Posterior cingulate gyrus (tissue), 11 donors: Measurements from ENCODE around the gene HIPK3.
A peak's percentile ranks its signal among the peaks of the same experiment; 100 is the strongest.
"Not testable (repeated sequence)": the region's sequence is repeated elsewhere in the genome, so short reads cannot be mapped to it uniquely, and the experiment has no call there.

ENCODE experiments used
- DNase-seq, 10 donors: peaks; one replicate each; pipeline versions ENCODE4 v3.0.0 to v3.0.0-alpha.2; 2020 to 2021; ENCODE audit warnings: mixed read lengths in 3 of 10
- intact Hi-C: fragments of 100-400 bp; cut with DNase I; formaldehyde crosslinking; loops from one replicate; pipeline ENCODE4 v1.15.1; 2023

The HIPK3 gene

DNA sequence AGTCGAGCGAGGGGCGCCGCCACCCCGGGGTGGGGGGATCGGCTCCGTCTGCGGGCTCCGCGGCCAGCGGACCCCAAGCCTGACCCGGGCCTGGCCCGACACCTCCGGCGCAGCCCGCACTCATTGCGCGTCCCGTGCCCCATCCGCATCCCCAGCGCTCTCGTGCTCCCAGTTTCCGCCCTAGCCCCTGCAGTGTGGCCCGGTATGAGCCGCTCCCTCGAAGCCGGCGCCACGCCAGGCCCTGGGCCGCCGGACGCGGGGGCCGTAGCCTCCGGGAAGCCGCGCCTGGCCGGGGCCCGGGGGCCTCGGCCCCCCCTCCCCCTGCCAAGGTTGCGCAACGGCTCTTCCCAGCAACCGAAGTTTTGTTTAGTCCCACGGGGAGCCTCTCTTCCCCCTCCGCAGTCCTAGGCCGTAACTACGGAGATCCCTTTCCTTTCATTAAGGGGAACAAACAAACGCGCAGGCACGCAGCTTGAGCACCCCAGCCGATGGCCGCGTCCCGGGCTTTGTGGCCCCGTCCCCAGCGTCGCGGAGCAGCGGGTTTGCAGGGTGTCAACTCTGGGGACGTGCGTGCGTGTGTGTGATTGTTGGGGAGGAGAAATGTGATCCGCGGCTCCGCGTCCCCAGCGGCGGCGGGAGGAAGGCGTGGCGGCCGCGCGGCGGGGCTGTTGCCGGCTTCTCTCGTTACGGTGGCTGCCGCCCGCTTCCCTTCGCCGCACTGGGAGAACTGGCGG is 883 bp downstream of the HIPK3 start:
- DNase-seq = peak; percentile 54 to 94 (median 74)
- intact Hi-C loops = loop anchor here (2.0 to 5.0 kb wide), 2 partner anchors 97 to 221 kb away; partner anchors contain the start of genes CSTF3 and TCP11L1

DNA sequence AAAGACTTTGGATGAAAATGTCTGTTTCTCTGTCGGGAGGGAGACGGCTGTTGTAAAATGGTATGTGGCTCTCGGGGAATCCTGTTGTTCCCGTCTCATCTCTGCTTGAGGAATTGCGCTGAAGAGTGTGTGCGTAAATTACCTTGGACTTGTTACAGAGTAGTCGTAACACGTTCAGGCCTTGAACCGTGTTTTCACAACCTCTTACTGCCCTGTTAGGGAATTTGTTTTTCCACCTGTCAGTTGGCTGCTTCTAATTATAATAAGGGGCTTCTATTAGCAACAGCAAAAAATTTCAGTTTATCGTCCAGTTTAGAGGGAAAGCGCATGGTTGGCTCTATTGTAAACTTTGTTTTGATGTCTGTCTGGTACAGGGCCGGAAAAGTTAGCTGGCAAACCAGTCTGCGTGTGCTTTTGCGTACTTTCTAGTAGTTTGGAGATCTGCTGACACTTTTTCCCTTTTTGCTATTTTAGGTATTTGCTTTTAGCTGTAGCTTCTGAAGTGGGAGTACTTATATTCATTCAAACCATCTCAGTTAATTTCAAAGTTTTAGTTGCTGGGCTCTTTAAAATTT is 1.5 kb downstream of the HIPK3 start:
- intact Hi-C loops = loop anchor here (5.0 kb wide), 1 partner anchor 221 kb away; the partner anchor contains the start of gene TCP11L1
- no peak for DNase-seq

DNA sequence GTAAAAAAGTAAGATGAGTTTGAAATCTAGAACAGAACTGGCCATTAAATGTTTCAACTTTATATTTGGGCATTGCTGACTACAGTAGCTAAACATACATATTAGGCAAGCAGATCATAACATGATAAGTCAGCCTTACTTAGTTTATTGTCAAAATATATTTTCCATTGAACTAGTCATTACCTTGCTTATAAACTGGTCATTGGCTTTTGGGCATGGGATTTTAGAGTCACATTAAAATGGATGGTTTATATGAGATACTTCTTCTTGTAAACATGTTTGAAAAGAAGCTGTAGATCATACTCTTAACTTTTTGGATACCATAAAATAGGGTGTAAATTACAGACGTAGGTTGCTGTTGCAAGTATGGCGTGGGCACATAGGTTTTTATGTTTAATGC is 2.7 kb downstream of the HIPK3 start:
- intact Hi-C loops = loop anchor here (5.0 kb wide), 1 partner anchor 223 kb away; the partner anchor contains the start of gene TCP11L1

DNA sequence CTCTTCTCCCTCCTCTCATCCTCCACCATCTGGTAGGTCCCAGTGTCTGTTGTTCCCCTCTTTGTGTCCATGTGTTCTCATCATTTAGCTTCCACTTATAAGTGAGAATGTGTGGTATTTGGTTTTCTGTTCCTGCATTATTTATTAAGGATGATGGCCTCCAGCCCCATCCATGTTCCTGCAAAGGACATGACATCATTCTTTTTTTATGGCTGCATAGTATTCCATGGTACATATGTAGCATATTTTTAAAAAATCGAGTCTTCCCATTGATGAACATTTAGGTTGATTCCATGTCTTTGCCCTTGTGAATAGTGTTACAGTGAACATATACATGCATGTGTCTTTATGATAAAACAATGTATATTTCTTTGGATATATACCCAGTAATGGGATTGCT is 4.2 kb downstream of the HIPK3 start:
- DNase-seq, intact Hi-C loops: not testable (repeated sequence)

More for the DNA sequence above, 2.7 kb downstream of the HIPK3 start:
- no peak for DNase-seq

DNA sequence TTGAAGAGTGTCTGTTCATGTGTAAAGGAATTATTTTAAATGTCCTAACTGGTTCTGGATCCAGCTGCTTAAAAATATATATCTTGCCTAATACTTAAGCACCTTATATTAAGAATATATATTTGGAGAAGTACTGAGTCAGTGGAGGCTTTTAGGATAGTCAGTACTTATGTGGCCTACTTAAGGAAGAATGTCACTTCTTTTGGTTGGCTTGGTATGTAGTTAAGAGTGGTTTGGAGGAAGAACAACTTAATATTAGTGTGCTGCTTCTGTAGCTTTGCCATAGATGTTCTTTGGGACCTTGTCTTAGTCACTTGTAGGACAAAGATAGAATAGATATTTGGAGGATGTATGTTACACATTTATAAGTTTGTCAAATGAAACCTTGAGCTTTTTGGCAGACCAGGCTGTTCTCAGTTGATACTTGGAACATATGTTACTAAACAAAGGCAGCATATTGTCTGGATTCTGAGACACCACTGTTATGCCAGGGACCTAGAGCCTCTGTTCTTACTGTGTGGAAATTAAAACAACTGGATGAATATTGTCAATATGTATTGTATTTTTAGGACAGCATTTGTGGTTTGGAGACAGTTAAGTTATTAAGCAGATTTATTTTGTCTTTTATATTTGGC is 4.9 kb downstream of the HIPK3 start:
- DNase-seq = no peak
- intact Hi-C loops = no loop called here

DNA sequence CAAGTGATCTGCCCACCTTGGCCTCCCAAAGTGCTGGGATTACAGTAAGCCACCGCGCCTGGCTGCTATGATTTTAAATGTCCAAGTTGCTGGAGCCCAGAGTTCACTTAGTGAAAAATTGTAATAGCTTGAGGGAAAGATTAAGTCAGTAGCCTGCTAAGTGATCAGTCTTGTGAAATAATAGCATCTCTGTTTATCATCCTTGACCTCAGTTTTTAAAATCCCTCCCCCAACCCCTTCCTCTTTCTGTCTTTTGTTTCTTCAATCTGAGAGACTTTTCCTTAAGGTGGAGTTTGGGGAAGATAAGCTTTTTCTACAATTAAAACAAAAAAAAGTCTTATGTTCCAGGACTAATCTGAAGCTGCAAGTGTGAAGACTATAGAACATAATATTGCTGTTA is 6.4 kb downstream of the HIPK3 start:
- DNase-seq = no peak
- intact Hi-C loops = no loop called here

DNA sequence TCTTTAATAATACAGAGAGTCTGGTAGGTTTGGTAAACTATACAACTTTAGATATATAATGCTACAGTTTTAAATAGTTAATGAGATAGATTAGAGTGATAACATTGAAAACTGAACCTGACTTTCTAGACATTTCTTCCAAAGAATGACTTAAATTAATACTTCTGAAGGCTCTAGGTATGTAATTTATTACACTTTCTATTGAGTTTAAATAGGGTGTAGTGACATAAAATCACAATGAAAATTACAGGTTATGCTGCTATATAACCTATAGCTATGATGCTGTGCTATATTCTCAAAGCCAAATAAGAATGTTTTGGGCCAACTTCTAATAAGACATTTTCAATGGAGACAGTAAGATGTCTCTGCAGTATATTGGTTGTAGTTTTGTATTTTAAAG is 7.7 kb downstream of the HIPK3 start:
- intact Hi-C loops = no loop called here

DNA sequence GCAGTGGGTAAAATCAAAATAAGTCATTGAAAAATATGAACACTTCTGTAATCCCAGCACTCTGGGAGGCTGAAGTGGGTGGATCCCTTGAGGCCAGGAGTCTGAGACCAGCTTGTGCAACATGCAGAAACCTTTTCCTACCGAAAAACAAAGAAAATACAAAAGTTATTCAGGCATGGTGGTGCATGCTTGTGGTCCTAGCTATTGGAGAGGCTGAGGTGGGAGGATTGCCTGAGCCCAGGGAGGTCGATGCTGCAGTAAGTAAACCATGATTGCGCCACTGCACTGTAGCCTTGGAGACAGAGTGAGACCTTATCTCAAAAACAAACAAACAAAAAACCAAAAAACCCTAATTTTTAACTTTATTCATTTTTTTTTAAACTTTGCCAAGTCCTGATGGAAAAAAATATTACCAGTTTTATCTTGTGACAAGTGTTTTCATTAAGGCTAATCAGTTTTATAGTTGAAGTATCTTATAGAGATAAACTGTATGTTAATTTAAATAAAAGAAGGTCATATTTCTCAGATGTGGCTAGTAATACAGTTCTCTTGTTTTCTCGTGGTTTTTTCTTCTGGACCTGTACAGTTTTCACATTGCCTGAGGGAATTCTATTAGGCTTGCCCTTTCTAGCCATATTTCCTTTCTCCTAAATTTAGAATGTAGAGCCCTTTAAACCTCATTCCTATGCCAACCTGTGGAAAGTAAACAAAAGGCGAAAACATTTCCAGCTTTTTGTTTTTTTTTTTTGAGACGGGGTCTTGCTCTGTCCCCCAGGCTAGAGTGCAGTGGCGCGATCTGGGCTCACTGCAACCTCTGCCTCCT is 9.4 kb downstream of the HIPK3 start:
- intact Hi-C loops = no loop called here
- no peak for DNase-seq

More for the DNA sequence above, 7.7 kb downstream of the HIPK3 start:
- DNase-seq = no peak

DNA sequence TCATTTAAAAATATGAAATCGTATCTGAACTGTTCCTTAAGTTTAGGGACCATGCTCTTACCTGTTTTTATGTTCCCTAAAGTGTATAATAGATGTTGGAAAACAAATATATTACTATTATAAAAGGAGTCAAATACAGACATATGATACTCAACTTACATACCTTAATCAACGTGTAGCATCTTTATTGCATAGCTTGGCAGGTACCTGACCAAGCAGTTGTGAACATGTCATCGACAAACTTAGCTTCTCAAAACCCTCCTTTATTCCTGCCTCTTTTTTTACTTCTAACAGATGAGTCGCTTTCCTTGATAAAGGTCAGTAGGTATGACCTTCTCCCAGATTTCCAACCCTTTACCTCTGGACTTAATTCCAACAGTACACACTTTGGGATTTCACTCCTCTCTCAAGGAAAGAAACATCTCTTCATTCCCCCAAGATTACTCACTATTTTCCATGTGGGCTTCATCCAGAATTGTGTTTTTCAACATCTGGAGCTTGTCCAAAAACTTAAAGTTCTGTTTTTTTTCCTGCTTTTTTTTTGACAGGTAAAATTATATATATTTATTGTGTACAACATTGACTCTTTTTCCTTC is 11.9 kb downstream of the HIPK3 start:
- no peak for DNase-seq
- intact Hi-C loops = no loop called here

DNA sequence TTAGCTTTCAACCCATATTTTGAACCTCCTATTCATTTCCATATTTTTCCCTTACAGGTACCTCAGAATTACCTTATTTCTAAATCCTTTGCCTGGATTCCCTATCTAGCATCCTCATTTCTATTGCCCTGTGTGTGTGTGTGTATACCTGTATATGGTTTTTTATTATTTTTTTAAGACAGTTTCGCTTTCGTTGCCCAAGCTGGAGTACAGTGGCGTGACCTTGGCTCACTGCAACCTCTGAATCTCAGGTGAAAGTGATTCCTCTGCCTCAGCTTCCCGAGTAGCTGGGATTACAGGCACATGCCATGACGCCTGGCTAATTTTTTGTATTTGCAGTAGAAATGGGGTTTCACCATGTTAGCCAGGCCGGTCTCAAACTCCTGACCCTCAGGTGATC is 12.6 kb downstream of the HIPK3 start:
- no peak for DNase-seq
- intact Hi-C loops = no loop called here

DNA sequence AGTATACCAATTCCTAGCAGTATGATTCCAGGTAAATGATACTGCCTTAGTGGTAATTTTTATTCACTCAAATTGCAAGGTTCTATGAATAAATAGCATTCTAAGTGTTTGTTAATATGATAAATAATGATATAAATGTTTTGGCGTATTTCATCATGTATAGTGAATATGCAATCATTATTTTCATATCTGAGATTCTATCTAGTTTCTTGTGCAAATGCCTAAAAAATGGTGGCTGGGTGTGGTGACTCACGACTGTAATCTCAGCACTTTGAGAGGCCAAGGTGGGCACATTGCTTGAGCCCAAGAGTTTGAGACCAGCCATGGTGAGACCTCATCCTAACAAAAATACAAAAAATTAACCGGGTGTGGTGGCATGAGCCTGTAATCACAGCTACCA is 13.9 kb downstream of the HIPK3 start:
- DNase-seq = no peak
- intact Hi-C loops = no loop called here

DNA sequence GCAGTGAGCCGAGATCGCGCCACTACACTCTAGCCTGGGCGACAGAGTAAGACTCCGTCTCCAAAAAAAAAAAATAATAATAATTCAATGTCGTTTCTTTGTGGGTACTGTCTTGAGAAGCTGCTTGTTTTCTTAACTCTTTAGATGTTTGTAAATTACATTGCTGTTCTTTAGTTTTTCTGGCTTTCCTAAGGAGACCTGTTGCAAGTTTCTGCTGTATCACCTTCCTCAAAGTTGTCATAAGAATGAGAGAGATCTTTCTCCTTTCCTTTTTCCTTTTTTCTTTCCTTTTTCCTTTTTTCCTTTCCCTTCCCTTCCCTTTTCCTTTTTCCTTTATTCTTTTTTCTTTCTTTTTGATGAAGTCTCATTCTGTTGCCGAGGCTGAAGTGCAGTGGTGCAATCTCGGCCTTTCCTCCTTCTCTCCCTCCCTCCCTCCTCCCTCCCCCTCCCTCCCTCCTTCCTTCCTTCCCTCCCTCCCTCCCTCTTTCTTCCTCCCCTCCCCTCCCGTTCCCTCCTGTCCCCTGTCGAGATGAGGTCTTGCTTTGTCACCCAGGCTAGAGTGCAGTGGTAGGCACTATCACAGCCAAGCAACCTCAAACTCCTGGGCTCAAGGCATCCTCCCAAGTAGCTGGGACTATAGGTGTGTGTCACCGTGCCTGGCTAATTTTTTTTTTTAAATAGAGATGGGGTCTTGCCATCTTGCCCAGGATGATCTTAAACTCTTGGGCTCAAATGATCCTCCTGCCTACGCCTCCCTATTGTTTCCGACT is 15.3 kb downstream of the HIPK3 start:
- DNase-seq = no peak
- intact Hi-C loops = no loop called here

DNA sequence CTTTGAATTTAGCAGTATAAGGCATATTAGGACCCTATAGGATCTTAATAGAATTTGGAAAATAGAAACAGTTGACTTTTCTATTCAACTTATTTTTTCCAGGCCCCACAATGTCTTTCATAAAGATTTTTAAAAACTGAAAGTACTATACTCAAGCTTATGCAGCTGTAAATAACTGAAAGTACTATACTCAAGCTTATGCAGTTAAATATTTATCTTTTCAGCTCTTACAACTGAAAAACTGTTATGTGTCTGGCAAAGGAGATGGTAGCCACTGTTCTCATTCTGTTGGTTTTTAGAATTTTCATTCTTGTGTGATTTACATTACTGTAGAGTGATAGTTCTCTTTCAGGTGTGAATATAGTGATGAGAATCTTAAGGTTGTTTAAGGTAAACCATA is 16.5 kb downstream of the HIPK3 start:
- intact Hi-C loops = no loop called here
- no peak for DNase-seq

DNA sequence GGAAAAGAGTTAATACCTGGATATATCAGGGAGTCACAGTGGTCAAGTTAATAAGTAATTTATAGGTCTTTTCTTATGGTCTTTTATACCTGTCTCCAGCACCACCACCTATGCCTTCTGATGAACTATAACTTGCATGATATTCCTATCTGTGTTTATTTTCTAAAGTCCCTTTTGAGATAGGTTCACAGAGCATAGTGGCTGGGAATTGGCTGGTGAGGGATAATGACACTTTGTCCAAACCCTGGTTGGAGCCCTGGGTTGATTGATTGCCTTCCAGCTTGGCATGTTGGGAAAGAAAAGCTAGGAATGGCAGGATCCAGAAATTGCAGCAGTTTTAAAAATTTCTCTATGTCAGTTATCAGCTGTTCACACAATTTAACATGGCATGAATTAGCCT is 23.2 kb downstream of the HIPK3 start:
- DNase-seq = no peak
- intact Hi-C loops = no loop called here

DNA sequence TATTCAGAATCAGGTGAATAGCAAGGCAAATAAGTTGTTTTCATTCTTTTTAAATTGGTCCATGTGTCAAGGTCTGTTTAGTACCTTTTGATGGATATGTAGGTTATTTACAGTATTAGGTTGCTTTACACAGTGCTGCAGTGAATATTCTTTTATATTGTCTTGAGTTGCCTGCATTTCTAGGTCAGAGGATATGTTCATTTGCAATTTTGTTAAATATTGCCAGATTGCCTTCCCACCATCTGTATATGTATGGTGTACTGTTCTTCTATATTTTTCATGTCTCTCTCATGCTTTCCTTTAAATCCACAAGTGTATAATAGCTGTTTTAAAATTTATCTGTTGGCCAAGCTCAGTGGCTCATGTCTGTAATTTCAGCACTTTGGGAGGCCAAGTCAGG is 24.6 kb downstream of the HIPK3 start:
- intact Hi-C loops = no loop called here
- no peak for DNase-seq

DNA sequence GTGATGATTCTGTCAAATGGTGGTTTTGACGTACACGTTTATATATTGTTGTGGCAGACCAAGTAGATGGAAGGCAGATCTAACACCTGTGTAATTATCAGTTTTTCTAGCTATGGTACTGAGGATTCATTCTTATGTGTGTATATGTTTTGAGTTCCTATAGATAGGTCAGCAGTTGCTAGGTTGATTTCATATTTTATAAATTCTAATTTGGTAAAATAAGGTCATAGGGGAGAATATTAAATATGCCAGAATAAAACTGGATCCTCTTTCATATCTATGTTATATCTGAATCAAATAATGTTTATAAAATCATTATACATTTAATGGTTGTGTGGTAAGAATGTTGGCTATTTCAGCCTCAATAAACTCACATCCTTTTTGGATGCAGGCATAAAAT is 27.6 kb downstream of the HIPK3 start:
- no peak for DNase-seq
- intact Hi-C loops = no loop called here

DNA sequence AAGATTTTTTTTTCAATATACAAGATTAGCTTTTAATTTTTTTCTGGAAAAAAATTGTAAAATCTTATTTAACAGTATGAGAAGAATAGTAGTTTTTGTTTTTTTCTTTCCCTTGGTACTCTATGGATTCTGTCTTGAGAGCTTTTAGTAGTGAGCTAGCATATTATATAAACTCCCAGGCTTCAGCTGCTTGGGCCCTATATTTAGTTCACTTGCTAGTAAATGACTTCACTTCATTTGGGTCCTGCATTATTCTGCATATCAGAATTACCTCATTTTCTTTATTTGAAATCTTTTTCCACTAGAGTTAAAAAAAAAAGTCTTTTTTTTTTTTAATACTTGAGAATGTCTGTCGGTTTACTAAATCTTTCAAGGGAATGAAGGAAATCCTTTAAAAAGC is 33.1 kb downstream of the HIPK3 start:
- intact Hi-C loops = no loop called here
- DNase-seq = no peak

DNA sequence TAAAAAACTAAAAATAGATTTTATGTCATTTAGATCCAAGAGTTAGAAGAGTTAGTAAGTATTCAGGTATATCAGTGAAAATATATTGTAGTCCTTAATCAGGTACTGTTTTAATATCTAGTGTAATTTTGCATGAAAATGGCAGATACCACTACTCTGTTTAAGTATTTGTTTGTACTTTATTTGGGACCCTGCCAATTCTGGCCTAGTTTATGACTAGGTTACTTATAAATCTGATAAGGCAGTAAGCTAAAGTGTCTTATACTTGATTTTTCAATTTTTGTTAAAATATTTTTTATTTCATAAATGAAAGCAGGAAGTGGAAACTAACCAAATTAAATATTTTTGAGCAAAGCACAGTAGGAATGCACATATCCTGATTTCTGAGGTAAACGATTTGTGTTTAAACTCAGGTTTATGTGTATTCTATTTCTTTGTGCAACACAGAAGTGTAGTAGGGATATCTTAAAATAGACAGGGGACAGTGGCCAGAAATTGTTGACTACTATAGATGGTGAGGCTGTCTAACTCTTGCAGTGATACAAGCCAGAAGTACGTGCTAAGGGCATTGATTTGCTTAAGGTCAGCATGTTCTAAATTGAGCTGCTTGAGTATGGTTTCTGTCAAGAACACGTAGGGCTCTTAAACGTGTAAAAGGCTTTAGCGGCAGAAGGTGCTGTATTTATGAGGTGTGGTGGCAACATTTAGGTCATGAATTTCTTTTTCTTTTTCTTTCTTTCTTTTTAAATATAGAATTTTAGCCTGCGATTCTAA is 34.0 kb downstream of the HIPK3 start:
- intact Hi-C loops = no loop called here
- DNase-seq = no peak

DNA sequence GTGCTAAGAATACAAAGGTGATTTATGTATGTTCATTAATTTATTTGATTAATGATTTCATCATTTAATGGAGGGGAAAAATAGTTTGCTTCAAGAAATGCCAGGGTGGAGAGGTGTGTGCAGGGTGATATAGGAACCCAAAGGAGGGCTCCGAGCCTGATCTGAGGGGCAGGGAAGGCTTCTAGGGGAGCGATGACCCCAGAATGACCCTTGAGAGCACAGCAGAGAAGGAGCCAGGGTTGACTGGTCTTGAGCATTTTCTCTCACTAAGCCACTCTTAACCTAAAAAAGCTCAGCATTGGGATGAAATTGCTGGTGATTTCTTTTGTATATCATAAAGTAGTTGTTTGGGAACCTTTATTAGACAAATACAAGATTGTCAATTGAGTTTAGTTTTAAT is 35.1 kb downstream of the HIPK3 start:
- intact Hi-C loops = no loop called here
- no peak for DNase-seq
